ENCODE results near the gene MYOC.
"Not testable (repeated sequence)": the region's sequence is repeated elsewhere in the genome, so short reads cannot be mapped to it uniquely, and the experiment has no call there.

Gene MYOC

DNA sequence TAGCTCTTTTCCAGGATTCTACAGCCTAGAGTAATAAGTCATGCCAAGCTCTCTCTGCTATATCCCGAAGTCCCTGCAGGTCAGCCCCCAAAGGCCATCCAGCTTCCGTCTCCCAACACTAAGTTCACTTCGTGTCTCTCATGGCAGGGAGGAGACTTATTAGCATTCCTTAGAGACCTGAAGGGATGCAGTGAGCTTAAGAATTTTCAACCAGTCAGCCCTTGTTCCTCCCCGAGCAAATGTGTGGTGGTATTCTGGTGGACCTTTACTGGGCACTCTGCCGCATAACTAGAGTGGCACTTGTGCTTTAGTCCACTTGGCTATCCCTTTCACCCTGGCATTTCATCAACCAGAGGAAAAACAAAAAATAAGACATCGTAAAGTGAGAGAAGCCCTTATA lies 49.4 kb downstream of the MYOC start:
- ATAC-seq, result not testable (repeated sequence)

DNA sequence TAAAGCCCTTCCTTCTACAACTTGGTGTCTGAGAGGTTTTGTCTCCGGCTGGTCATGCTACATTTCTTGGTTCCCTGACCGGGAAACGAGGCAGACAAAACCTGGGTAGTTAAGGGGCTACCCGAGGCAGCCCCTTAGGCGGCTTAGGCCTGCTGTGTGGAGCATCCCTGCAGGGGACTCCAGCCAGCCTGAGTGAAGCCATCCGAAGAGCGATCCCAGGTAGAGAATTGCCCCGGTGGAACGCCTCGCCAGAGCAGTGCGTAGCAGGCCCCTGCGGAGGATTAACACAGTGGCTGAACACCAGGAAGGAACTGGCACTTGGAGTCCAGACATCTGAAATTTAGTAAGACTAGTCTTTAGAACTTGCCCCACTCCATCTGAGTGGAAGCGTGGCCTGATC lies 51.6 kb downstream of the MYOC start:
- DNase-seq (no peak), ATAC-seq (no peak)

More for the DNA sequence above, 49.4 kb downstream of the MYOC start:
- DNase-seq, result not testable (repeated sequence)

DNA sequence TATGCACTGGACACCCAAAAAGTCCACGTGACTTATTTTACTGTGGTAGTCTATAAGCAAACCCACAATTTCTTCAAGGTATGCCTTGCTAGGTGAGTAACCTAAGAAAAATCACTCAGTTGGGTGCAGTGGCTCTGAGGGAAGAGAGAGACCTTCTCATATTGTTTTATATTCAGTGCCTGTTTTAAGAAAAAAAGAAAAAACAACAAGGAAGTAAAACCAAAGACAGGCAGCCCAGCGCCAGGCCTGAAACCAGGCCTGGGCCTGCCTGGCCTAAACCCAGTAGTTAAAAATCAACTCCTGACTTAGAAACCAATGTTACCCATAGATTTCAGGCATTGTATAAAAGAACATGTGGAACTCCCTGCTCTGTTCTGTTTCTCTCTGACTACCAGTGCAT lies 52.2 kb downstream of the MYOC start:
- ATAC-seq, DNase-seq: not testable (repeated sequence)

DNA sequence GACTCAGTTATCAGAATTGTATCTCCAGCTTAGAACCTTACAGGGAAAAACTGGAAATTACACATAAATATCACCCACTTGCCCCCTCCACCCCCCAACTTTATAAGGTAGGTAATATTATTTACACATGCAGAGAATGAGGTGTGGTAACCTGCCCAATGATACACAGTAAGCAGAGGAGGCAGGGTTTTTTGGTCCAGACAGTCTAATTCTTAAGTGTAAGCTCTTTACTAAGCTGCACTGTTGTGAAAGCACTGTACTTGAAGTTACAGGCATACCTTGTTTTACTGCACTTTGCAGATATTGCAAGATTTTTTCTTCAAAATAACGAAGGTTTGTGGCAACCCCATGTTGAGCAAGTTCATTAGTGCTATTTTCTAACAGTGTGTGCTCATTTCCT lies 55.3 kb downstream of the MYOC start:
- DNase-seq, result no peak
- ATAC-seq, result no peak

DNA sequence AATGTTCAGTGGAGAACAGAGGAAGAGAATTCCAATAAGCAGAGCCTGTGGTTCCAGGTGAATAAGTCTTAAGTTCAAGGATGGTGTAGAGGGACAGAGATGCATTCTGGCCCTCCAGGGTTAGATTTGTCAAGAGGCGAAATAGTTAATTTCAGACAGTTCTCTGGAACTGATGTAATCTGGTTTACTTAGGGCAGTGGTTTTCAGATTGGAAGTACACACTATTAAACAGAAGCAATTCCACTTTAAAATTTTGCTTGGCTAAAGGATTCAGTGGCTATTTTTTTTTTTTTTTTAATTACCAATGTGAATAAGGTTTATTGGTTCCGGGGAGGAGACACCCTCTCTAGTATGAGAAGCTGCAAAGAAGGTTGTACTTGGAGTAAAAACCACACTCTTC lies 55.8 kb downstream of the MYOC start:
- ATAC-seq (no peak), DNase-seq (no peak)

DNA sequence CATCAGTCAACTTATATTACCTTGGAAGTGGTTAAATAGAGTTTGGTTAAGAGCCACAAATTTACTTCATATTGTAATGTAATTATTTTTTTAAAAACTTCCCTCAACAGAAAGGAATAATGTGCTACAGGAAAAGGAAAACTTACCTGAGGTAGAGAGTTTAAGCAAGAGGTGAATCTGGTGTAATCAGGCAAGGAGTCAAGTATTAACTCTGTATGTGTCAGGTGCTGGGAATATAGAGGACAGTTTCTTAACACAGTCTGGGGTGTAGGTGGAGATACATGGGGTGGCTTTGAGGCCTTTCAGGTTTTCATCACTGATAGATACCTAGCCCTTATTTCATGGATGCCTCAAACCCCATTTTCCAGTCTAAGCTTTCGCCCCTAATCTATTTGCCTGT lies 56.4 kb downstream of the MYOC start:
- DNase-seq, result no peak
- no peak for ATAC-seq

DNA sequence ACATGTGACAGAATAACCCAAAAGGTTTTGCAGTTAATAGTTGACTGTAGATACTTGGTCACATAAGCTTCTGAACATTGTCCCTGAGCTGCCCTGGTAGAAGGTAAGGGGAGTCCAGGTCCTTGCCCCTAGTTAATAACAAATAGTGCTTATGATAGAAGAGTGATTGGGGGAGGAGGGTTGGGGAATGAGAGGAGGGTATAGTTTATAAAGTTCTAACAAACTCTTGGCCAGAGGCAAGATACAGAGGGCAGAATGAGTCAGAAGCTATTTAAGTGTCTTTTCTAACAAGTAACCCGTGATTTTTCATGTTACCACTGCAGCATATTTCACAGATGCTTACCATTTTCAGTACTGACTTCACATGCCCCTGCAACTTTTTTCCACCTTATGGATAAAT lies 57.2 kb downstream of the MYOC start:
- DNase-seq (no peak), ATAC-seq (no peak)

DNA sequence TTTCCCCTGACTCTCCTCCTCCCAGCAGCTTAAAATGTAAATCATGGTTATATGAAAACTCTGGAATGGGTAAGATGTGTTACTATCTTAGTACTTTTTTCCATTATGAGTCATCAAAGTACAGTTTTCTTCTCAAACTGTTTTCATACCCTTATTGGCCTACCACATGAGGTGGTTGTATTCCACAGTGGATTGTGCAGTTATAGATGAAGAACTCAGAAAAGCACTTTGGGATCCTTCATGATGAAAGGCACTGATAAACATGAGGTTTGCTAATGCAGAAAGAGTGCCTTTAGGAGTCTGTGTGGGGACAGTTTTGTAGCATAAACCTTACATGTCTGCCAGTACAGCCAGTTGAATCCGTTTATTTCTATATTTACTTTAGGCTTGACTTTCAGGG lies 62.5 kb downstream of the MYOC start:
- ATAC-seq, result peak; percentile 71
- no peak for DNase-seq

DNA sequence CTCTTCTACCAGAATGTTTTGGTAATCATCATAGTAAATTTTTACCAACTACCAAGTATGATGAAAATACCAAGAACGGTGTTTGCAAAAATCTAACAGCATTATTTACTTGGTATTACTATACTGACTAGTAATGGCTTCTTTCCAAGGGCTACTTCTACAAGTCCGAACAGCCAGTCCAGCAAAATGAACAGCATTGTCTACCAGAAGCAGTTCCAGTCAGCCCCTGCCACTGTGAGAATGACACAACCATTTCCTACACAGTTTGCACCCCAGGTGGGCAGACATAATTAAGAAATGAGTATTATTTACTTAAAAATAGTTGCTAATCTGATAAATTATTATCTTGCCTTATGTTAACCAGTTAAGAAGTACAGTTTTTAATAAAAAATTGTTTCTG lies 64.3 kb downstream of the MYOC start:
- no peak for ATAC-seq

DNA sequence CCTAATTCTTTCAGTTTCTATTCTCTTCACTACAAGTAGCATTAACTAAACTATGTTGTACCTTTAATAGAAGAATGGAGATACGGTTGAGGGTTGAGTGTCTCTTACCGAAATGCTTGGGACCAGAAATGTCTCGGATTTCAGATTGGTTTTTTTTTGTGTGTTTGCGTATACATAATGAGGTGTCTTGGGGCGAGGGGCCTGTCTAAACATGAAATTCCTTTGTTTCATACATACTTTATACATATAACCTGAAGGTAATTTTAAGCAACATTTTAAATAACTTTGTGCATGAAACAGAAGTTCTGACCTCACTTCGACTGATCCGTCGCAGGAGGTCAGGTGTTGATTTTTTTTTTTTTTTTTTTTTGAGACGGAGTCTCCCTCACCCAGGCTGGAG lies 66.8 kb downstream of the MYOC start:
- DNase-seq, result no peak
- no peak for ATAC-seq

More for the DNA sequence above, 64.3 kb downstream of the MYOC start:
- no peak for DNase-seq
